C4-2B (cell line): ENCODE data around the gene FAM13A.

Experiments used
- H3K27ac ChIP-seq: fragments of 450-650 bp; 2 replicates; pipeline ENCODE4 v1.5.1; 2017
- ZFX ChIP-seq: fragments of 450-650 bp; IDR thresholded peaks from 2 replicates; pipeline ENCODE4 v1.6.1; 2017
- TF ChIP-seq, protein P1 (sequence below): fragments of 450-650 bp; conservative IDR thresholded peaks from 2 replicates; pipeline ENCODE4 v1.5.1; 2017; ENCODE audit warnings: mild to moderate bottlenecking

The FAM13A gene

DNA sequence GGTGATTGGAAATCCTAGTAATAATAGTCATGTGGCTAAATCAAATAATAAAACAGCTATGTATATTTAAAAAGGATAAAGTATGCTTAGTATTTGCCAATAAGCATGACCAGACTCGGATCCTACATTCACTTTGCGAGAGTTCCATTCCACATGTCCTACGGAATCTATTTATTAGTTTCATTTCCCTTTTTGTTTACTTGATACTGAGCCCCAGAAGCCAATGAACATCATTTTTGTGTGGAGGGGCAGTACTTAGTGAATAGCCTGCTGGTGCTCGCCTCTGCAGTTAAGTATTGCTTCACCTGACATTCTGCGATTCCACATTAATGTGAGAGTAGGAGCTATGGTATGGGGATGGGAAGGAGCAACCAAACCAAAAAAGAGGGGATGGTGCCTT lies 300.8 kb downstream of the FAM13A start:
- H3K27ac ChIP-seq = no peak overlapping the region
- TF ChIP-seq ZFX = no peak
- TF ChIP-seq, protein P1, sequence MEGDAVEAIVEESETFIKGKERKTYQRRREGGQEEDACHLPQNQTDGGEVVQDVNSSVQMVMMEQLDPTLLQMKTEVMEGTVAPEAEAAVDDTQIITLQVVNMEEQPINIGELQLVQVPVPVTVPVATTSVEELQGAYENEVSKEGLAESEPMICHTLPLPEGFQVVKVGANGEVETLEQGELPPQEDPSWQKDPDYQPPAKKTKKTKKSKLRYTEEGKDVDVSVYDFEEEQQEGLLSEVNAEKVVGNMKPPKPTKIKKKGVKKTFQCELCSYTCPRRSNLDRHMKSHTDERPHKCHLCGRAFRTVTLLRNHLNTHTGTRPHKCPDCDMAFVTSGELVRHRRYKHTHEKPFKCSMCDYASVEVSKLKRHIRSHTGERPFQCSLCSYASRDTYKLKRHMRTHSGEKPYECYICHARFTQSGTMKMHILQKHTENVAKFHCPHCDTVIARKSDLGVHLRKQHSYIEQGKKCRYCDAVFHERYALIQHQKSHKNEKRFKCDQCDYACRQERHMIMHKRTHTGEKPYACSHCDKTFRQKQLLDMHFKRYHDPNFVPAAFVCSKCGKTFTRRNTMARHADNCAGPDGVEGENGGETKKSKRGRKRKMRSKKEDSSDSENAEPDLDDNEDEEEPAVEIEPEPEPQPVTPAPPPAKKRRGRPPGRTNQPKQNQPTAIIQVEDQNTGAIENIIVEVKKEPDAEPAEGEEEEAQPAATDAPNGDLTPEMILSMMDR = no peak

DNA sequence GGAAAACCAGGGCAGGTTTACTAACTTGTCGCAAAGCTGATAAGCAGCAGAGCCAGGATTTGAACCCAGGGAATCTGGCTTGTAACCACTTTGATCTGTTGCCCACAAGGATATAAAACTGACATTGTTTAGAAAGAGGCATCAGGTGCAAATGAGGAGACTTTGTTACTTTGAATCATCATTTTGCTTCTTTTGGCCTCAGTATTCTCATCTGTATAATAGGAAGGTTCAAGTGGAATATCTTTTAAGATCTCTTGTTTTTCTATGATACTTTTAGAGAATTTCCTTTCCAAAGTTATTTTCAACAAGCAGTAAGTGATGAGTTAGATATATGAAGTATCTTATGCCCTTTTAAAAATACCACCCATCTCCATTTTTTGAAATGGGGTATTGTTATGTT lies 301.5 kb downstream of the FAM13A start:
- no peak overlapping the region for H3K27ac ChIP-seq
- no peak for TF ChIP-seq ZFX
- TF ChIP-seq, protein P1 = no peak

DNA sequence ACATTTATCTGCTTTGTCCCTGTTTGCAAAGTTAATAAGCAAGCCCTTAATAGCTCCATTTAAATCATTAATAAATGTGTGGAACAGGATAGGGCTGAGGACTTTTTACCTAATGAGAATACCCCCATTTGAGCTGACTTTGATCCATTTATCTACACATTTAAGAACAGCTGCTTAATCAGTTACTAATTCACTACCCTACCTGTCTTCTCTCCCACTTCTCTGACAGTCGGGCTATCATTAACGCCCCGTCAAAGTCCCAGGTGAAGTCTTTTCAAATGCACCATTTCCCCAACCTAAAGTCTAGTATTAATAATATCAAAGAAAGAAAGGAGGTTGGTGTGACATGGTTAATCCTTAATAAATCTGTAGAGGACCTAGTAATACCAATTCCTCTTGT lies 302.2 kb downstream of the FAM13A start:
- TF ChIP-seq, protein P1 = no peak
- TF ChIP-seq ZFX = no peak
- H3K27ac ChIP-seq = no peak overlapping the region

DNA sequence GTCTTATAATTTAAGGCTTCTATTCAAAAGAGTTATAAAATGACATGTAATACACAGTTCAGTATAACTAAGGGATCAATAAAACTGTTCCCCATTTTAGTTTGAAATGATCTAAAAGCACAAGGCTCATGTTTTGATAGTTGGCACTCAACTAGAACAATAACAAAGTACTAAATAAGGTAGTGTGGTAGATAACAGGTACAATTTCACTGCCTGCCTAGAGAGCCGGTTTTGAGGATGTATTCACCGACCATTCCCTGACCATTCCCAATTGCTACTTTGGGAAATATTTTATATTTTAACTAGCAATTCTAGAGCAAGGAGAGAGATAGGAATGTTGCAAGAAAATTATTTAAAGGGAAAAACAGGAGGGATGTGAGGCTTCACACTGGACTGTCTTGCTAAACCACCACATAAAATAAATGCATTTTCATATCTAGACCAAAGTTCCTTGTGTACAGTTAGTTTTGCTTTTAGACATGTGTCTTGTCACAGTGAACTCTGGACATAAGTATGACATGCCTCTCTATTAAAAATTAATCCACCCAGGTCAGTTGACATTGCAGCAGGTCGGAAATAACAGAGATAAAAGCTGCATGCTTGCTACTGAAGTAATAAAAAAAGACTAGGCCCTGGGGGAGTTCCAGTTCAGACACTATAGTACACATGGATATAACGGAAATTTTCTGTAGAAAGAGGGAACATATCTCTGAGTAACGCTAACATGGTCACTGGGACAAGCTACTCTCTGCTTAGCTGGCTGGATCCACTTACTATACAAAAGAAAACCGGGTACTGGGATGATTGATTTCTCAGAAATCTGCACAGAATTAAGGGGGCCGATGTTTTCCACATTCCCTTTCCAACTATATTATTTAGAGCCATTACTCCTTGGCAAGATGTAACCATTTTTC lies 303.1 kb downstream of the FAM13A start:
- no peak for TF ChIP-seq ZFX
- TF ChIP-seq, protein P1 = no peak
- no peak overlapping the region for H3K27ac ChIP-seq

DNA sequence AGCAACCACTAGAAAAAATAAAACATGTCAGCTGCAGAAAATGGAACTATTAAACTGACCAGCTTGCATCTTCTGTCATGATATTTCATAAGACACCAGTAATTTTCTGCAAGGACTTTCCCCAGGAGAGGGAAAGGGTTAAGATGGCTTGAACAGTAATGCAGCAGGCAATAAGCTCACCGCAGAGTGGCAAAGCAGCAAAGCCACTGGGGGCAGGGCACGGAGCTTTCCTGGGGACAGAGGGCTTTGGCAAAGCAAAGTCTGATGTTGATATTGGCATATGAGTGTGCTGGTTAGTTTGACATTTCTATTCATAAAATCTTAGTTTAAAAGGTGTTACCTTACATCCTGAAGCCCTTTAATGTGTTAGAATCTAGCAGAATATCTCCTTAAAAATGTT lies 304.2 kb downstream of the FAM13A start:
- no peak overlapping the region for H3K27ac ChIP-seq
- no peak for TF ChIP-seq ZFX
- TF ChIP-seq, protein P1 = no peak

DNA sequence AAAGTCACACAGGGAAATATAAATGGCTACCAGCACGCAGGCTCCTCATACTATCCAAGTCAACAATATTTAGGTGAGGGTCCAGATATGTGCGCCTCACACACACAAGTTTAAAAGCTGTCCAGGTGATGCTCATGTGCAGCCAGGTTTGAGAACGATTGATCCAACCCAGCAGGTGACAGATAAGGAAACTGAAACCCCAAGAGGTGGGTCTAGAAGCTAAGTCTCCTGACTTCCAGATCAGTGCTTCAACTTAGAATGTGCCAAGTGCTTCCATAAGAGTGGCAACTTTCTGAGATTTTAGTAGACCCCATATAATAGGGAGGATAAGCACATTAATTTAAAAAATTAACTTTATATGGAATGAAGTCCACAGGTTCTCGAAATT lies 304.9 kb downstream of the FAM13A start:
- TF ChIP-seq, protein P1 = no peak
- TF ChIP-seq ZFX = no peak
- no peak overlapping the region for H3K27ac ChIP-seq

DNA sequence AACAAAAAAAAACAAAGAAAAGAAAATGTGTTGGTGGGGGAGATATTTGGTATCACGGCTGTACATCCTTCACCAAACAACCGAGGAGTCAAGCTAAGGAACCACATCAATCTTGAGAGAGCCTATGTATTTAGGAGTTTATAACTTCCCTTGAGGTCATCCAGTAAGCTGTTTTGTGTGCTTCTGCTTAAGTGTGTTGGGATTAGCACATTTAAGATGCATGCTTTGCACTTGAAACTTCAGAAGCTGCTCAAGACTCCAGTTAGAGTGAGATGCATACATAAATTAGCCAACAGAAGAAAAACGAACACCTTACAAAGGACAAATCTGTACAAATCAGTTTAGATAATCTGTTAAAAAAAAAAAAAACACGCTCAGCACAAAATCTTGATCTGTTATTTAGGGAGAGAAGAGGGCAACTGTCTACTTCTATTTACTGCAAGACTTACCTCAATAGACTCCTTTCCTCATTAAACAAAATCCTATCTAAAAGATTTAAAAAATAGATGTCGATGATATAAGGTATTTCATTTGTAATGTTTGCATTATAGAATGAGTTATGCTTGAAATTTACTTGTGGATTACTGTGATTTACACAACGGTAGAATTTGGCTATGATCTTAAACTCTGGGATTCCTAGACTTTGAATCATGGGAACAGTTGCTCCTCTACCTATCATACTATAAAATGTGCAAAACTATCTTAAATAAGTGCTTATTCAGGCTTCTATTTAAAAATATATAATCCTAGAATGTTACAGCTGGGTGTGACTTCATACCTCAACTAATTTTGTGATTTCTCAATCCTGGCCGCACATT lies 305.5 kb downstream of the FAM13A start:
- TF ChIP-seq, protein P1 = no peak
- TF ChIP-seq ZFX = no peak

More for the DNA sequence above, 305.5 kb downstream of the FAM13A start:
- H3K27ac ChIP-seq = no peak overlapping the region
